IPS-18c (cell line): ENCODE results near the gene NHEJ1.
A peak's percentile ranks its signal among the peaks of the same experiment; 100 is the strongest.

ENCODE experiments used
- H3K4me3 ChIP-seq: 2 replicates; pipeline ENCODE4 v1.7.0; 2013; ENCODE audit warnings: low read depth, mild to moderate bottlenecking, low read length, moderate library complexity; ENCODE audit not compliant: insufficient read depth
- H3K9me3 ChIP-seq: one replicate; pipeline ENCODE4 v1.6.1; 2013; ENCODE audit warnings: mild to moderate bottlenecking, low read length, moderate library complexity; ENCODE audit not compliant: control insufficient read depth, insufficient read depth

The NHEJ1 gene

DNA sequence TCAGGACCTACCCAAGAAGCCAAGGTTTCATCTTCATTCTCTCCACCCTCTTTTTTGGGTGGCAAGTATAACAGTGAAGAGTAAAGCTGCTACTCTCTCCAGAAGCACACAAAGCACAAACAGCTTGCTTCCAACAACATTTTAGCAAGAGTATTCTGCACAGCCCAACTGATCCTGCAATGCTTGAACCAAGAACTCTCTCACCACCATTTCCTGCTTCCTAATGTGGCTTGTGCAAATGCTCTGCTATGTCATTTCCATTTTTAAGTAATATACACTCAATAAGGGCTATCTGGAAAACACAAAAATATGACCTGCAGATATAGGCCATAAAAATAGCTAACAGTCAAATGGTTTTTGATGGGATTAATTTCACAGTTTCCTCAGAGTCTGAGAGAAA lies 75.8 kb downstream of the NHEJ1 start:
- H3K4me3 ChIP-seq: no peak overlapping the region
- no peaks in the 10 kb centered on the region for H3K9me3 ChIP-seq

DNA sequence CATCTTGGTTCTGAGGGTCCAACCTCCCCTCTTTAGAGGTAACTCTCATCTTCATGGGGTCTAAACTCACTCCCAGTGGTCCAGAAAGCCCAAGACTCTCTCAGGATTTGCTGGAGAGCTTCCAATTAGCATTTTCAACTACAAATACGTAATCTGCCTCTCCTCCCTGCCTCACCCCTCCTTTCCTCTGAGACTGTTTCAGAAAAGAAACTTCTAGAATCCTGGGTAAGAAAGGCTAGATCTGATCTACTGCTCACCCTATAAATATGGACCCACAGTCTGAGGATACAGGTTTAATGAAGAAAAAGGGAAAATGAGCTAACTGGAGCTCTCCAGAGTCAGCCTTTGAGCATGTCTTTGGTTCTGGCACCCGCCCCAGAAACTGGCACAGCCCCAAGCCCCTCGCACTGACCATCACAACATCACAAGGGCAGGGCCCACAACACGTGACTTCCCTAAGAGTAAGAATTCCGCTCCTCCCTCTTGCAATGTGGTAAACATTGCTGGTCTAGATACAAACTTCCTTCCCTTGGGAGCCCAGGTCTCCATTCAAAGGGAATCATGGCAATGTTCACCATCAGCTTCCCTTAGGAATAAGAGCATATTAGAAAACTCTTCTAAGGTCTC lies 78.2 kb downstream of the NHEJ1 start:
- no peak overlapping the region for H3K4me3 ChIP-seq

DNA sequence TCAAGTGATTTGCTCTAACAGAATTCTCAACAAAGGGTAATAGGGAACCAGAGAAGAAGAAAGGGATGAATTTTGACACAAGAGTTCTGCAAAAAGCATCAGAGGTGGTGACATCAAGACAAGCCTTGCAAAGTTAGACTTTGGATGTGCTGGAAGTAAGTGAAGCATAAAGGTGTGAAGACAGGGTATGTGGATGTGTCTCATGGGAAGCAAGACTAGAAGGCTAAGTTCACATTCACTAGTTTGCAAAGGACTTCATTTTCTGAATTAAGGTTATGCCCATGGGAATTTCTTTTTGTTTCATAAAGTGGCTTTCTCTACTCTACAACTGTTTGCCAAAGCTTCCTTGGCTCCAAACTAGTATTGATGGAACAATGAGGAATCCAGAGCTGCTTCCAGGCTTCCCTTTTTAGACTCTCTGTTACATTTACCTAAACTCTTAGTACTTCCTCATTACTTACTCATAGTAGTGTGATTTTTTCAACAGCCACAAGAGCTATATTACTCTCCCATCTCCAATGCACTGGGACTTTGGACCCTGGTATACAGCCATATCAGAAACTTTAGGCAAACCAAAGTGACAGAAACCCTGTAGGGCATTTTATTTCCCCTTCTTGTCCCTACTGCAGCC lies 78.8 kb downstream of the NHEJ1 start:
- Histone ChIP-seq H3K9me3 (no peaks in the 10 kb centered on the region), H3K4me3 (no peak overlapping the region)

More for the DNA sequence above, 78.2 kb downstream of the NHEJ1 start:
- H3K9me3 ChIP-seq: no peaks in the 10 kb centered on the region

DNA sequence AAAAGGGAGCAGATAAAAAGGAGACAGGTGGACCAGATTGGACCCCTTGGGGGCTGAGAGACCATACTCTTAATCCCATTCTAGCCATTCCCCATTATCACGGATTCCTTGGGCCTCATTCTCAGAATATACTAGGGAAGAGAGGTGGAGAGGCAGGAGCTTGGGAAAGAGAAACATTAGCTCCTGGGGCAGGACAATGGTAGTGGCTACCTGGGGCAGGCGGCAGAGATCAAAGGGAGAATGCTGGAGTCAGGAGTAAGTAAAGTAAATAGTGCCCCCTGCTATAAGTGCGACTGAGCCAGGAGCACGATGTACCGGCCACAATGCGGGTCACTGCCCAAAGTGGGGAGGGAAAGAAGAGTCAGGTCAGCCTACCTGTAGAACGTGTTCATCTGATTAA lies 79.5 kb downstream of the NHEJ1 start:
- Histone ChIP-seq H3K9me3 (no peaks in the 10 kb centered on the region), H3K4me3 (no peak overlapping the region)

DNA sequence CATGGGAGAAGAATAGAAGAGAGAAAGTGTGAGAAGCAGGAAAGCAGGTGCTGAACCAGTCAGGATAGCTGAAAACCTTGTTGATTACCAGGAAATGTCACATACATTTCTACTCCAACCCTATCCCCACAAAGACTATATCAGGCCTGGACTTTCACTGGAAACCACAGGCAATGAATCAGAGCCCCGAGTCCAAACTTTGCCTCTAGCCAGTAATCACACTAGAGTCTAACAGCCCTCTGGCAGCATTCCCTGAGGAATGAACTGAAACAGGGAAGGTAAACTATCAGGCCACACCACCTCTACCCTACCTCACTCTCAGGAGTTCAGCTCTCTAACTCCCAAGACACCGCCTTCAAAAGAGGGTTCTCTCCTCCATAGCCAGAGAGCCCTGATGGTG lies 81.2 kb downstream of the NHEJ1 start:
- no peaks in the 10 kb centered on the region for H3K9me3 ChIP-seq
- H3K4me3 ChIP-seq: no peak overlapping the region

DNA sequence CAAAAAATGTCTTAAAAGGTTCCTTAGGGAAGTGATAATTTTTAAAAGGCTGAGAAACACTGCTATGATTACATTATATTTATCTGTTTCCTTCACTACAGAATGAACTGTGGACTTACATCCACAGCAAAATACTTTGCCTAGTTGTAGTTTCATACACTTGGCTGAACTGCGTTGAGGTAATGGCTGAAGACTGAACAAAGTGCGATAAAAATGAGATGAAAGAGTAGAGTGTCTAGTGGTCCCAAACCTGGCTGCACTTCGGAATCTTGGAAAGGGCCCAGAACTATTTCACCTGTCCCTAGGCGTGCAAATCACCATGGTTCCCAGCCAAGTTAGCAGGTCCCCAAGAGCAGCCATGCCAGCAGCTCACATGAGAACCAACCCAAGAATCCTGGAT lies 81.7 kb downstream of the NHEJ1 start:
- H3K4me3 ChIP-seq: no peak overlapping the region
- no peaks in the 10 kb centered on the region for H3K9me3 ChIP-seq

DNA sequence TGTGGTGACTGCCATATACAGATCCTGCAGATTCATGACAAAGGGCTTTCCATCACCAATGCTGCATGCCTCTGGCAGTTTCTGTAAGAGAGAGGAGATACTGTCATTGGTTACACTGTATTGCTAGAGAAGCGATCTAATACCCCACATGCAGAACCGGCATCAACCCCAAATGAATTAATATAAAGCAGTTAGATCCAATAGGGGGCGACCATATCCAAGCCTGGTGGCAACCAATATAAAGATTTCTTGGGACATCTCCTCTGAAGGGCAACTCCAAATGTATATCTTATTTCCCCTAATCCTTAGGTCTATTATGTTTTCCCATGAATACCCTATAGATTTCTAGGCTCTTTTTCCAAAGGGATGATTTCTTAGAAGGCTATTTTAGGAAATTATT lies 82.5 kb downstream of the NHEJ1 start:
- Histone ChIP-seq H3K9me3 (no peaks in the 10 kb centered on the region), H3K4me3 (no peak overlapping the region)

DNA sequence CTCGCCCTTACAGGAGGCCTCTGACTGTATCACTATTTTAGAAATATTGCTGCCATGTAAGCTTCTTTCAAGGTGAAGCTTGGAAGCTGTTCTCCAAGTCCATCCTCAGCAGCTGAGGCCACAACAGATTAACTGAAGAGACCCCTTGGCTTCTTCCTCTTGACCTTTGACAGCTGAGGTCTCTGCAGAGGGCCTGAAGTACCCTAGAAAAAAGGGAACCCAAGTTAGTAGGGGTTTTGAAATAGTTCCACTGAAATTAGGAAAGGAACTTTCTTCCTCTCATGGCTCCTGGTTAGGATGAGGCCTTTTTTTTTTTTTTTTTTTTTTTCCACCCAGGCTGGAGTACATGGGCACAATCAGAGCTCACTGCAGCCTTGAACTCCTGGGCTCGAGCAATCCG lies 84.4 kb downstream of the NHEJ1 start:
- Histone ChIP-seq H3K9me3 (no peaks in the 10 kb centered on the region), H3K4me3 (no peak overlapping the region)

DNA sequence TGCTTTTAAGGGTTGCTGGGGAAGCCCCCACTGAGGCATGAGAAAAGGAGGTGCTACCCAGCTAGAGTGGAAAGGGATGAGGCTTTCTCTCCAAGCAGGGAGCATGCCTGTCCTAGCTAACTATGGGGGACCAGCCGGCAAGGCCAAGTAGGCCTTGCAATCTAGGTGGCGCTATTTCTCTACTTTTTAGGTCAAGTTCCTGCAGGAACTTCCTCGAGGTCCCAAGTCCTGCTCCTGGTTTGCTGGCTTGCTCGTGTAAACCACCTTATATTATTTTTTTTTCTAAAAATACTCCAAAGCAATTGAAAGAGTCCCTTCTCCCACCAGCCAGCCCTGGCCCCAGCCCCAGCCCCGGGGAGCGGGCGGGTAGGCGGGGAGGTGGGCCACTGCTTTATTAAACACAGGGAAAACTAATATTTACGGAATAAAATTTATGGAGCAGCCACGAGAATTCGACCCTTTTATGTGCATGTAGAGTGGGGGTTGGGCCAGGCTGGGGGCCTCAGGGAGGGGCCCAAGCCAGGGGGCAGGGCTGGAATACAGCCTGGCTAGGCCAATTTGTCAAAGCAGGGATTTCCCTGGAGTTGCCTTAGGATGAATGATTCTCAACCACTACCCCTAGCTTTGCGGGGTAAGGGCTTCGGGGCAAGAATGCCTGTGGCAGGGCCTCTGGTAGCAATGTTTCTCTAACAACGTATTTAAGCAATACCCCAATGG lies 87.0 kb downstream of the NHEJ1 start:
- H3K4me3 ChIP-seq: 0 out of 2 replicates have a peak overlapping the region, but pooled peaks have one; percentile 10

DNA sequence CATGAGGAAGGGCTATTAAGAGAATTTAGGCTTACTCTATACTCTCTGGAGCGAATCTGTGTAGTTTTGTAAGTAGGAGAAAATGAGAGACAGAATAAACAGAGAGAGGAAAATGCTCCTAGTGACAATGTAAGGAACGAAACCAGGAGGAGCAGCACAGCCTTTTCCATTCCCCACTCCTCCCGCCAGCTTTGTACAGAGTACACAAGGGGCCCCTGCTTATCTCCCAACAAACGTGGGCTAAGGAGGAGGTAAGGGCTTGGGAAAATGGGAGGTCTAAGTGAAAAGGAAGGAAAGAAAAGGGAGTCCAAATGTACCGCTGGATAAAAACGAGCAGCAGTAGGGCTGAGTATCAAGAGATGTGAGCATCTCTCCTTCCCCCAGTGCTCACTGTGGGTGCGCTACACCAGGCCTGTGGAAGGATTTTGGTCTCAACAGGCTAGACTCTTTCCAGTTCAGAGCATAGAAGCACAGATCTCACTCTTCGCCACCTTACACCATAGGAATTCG lies 87.8 kb downstream of the NHEJ1 start:
- Histone ChIP-seq H3K4me3 (no peak overlapping the region), H3K9me3 (no peaks in the 10 kb centered on the region)

More for the DNA sequence above, 87.0 kb downstream of the NHEJ1 start:
- H3K9me3 ChIP-seq: no peaks in the 10 kb centered on the region

DNA sequence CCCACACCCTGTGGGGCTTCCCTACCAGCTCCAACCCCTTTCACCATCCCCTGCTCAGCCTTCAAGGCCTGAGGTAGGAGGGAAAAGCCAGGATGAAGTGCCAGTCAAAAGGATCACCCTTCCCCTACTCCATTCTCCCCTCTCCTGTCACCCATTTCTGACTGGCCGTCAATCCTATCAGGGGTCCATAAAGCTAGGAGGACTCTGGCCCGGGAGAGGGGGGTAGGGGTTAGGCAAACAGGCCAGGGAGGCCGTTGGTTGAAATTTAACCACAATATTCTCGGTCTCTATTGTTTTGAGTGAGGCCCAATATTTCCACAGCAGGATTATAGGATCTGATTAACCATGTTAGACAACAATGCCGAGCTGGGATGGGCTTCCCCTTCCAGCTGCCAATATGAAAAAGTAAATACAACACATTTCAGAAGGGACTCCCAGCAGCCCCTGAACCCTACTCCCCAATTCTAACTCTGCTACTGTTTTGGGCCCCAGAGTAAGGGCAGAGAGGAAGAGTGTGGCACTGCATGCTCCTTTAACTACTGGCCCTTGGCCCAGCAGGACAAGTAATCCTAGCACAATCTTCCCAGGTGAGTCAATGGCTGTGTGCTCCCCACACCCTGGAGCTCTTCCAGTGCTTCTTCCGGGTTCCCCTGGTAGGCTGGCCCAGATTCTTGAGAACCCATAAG lies 89.3 kb downstream of the NHEJ1 start:
- Histone ChIP-seq H3K9me3 (no peaks in the 10 kb centered on the region), H3K4me3 (no peak overlapping the region)

DNA sequence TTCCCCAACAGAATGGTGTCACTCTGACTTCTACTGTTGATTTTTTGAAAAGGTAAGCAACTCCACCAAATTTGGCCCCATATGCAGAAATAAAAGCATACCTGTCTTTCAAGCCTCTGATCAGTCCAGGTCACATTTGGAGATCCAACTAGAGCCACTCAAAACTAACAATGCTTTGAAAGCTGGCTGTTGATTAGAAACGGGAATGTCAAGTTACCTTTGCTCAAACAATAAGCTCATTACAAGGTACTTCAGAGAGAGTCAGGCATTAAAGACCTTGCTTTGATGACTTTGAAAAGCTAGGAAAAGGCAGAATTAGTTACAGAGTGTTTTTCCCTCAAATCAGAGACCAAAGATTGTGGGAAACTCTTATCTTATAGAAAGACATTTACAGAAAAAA lies 95.1 kb downstream of the NHEJ1 start:
- H3K9me3 ChIP-seq: no peaks in the 10 kb centered on the region

DNA sequence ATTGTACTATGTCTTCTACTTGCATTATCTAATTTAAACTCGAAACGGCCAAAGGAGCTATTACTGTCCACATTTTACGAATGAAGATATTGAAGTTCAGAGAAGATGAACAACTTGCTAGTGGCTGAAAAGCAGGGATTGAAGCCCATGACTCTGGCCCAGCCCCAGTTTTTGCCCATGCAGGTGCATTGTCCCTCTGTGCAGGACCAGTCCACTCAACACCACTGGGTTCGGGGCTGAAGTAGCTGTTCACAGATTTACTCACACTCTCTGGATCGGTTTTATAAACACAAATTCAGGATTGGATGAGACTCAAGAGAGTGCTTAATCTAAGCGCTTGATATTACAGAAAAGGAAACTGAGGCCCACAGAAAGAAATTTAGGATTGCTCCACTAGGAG lies 98.5 kb downstream of the NHEJ1 start:
- Histone ChIP-seq H3K9me3 (no peaks in the 10 kb centered on the region), H3K4me3 (no peak overlapping the region)

More for the DNA sequence above, 95.1 kb downstream of the NHEJ1 start:
- H3K4me3 ChIP-seq: no peak overlapping the region

DNA sequence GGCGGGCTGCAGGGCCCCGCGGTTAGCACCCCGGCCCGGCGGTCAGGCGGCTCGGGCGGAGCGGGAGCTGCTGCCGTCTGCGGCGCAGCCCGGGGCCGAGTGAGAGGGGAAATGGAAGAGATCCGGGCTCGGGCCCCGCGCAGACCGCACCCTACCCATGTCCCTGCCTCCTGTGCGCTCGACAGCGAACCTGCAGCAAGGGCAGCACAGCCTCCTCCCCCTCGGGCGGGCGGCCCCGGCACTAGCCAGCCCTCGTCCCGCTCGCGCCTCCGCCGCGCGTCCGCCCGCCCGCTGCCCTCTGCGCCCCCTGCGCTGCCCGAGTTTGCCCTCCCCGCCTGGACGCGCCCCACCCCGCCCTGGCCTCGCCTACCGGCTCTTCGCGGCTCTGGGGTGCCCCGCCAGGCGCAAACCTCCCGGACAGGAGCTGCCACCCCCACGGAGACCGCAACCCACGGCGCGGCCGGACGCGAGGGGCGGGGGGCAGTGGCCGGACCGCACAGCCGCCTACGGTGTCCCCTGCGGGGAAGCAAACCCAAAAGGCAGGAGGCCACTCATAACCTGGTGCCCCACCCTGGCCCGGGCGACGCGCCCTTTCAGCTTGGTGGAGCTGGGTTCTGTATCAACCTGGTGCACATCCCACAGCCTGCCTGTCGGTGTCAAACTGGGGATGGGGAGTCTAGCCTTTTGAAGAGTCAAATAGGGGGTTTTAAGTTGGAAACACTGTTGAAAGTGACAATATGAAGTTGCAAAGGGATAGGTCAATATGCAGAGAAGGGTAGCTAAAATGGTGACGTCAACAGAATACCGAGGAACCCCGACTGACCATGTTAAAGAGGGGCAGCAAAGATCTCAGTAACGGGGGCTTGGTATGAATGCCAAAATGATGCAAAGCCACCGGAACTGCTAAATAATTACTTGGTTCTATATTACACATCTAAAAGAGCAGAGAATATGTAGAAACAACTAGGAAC lies 99.5 kb downstream of the NHEJ1 start, which contains the start of gene IHH:
Gene IHH, minus strand, starts transcription at position 101 of the 971 bp plus-strand sequence. CDS start 454 bp downstream, outside the sequence.
- Histone ChIP-seq H3K9me3 (no peaks in the 10 kb centered on the region), H3K4me3 (peak within 1 kb of the TSS; percentile 49)

DNA sequence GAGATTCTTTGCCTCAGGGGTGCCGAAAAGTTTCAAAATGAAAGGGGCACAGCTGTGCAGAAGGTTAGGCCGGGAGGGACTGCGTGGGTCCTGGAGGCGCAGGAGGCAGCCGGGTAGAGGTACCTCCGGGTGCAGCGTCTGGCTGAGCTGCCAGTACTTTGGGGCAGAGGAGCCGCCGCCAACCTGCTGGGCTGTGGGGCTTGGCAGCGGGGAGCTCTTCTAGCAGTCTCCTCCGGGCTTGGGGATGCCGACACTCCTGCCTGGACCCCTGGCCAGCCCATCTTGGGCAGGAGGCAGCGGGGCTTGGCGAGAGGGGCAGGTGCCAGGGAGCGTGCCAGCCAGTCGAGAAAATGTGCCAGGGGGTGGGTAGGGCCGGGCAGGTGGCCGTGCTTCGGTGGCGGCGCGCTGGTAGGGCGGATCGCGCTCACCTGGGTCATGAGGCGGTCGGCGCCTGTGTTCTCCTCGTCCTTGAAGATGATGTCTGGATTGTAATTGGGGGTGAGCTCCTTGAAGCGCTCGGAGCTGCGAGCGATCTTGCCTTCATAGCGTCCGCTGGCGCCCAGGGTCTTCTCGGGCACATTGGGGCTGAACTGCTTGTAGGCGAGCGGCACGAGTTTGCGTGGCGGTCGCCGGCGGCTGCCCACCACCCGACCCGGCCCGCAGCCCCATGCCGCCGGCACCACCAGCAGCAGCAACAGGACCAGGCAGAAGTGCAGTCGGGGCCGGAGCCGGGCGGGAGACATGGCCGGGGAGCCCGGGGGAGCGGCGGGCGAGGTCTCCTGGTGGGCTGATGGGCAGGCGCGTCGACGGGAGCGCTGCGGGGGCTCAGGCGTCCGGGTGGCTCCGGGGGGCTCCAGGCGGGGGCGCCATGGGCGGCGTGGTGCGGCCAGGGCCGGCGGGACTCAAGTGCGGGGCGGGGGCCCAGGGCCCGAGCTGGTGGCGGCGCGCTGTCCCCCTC lies 100.6 kb downstream of the NHEJ1 start:
- H3K9me3 ChIP-seq: no peaks in the 10 kb centered on the region
- H3K4me3 ChIP-seq: no peak overlapping the region; the same call in none of the 2 replicates

DNA sequence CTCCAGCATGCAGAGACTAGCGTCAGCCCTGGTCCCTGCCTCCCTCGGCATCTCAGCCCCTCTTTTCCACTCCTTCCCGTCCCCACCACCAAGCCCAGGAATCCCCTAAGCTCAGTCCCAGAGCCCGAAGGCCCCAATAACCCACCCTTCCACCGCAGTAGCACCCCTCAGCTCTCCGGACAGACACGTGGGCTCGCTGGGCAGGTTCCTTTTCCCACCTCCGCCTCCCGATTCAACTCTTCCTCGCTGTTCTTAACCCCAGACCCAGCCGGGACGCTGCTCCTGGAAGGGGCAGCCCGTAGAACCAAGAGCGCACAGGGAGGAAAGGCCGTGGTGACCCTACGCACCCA lies 101.3 kb downstream of the NHEJ1 start:
- Histone ChIP-seq H3K4me3 (no peak overlapping the region; the same call in 1 of the 2 replicates), H3K9me3 (no peaks in the 10 kb centered on the region)
